NCI-H510A (cell line): ENCODE results near the gene RPL41.
"Not testable (repeated sequence)": the region's sequence is repeated elsewhere in the genome, so short reads cannot be mapped to it uniquely, and the experiment has no call there.

ENCODE experiments used
- DNase-seq: peaks from one replicate; lab custom pipeline; 2025; lab: John Stamatoyannopoulos, UW

Gene RPL41

DNA sequence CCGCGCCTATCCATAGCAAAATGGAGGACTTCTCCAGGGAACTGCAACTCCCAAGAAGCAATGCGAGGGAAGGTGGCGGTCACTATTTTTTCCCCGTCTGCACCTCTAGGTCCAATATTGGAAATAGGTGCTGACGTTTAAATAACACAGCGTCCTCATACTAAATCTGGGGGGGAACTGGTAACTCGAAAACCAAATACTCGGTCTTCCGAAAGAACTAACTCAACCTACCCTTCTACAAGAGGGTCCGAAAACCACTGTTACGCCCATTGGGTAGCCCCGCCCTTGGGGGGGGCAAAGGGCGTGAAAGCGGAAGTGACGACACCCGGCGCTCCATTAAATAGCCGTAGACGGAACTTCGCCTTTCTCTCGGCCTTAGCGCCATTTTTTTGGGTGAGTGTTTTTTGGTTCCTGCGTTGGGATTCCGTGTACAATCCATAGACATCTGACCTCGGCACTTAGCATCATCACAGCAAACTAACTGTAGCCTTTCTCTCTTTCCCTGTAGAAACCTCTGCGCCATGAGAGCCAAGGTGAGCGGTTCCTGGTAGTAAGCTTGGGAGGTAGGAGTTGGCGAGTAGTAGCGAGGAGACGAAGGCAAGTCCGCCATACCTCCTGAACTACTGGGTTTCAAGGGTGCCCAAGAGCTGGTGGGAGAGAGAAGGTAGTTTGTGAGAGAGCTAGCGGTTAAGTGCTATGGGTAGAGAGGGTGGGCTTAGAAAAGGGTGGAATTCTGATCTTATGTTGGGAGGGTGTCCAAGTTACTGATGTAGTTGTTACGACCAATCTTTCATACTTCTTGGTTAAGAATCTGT is at the start of gene RPL41:
Gene RPL41, plus strand, starts transcription at position 367 of the 815 bp plus-strand sequence.
- peak; percentile 80 for DNase-seq

GRCh38 chr12:56071648-56072047 is 44.8 kb upstream of the RPL41 start:
- DNase-seq = no peak

- no peak for DNase-seq
Observed at GRCh38 chr12:56074396-56074795, 42.0 kb upstream of the RPL41 start.

DNA sequence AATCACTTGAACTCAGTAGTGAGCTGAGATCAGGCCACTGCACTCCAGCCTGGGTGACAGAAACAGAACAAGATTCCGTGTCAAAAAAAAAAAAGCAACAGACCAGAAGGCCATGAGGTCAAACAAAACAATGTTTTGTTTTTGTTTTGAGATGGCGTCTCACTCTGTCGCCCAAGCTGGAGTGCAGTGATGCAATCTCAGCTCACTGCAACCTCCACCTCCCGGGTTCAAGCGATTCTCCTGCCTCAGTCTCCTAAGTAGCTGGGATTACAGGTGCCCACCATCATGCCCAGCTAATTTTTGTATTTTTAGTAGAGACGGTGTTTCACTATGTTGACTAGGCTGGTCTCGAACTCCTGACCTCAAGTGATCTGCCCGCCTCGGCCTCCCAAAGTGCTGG is 38.5 kb upstream of the RPL41 start:
- DNase-seq = not testable (repeated sequence)

- DNase-seq = no peak
Observed at GRCh38 chr12:56078427-56078826, 38.0 kb upstream of the RPL41 start.

DNA sequence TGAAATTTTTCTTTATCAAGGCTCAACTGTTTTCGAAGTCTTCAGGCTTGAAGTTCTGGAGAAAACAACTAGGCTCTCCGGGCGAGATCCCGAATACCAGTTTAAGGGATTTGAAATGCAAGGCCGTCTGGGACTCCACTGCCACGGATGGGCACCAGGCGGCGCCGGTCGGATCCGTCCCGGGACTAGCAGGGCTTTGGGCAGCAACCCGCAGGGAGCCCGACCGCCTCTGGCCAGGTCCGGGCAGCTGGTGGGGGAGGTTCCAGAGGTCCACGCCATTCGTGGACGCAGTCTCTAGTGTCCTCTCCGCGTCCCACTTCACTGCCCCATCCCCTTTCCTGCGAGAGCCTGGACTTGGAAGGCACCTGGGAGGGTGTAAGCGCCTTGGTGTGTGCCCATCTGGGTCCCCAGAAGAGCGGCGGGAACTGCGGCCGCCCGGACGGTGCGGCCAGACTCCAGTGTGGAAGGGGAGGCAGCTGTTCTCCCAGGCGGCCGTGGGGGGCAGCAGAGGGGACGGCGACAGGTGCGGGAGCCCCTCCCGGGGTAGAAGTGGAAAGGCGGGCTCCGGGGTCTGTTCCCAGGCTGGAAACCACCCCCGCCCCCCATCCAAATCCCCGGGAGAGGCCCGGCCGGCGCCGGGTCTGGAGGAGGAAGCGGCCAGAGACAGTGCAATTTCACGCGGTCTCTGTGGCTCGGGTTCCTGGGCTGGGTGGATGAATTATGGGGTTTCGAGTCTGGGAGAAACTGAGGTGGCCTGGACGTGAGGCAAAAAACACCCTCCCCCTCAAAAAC is 37.3 kb upstream of the RPL41 start:
- peak; percentile 73 for DNase-seq

GRCh38 chr12:56079723-56080555 is 36.5 kb upstream of the RPL41 start, which contains the start of gene ERBB3:
Gene ERBB3 (plus strand): TSS chr12:56080165. CDS start chr12:56080301, 136 bp downstream.
- peak; percentile 78 for DNase-seq

- peak; percentile 13 for DNase-seq
Observed at GRCh38 chr12:56080556-56081138, 35.8 kb upstream of the RPL41 start.

GRCh38 chr12:56081393-56082347 is 34.8 kb upstream of the RPL41 start:
- DNase-seq = no peak

DNA sequence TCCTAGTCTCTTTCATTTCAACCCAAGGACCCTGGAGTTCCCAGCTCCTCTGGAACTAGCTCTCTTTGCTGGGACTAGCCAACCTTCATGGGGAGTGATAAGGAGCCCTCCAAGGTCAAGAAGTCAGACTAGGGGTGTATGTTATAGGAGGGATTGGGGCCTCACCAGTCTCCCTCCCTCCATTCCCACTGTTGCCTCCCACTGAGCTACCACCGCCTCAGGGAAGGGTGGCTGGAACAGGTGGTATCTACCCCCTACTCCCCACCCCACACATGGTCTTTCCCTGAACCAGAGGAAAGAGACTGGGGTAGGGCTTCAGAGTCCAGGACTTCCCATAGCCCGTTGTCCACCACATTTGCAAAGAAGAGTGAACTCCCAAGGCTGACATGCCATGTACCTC is 34.1 kb upstream of the RPL41 start:
- DNase-seq = no peak

- DNase-seq = no peak
Observed at GRCh38 chr12:56082967-56083366, 33.5 kb upstream of the RPL41 start.

DNA sequence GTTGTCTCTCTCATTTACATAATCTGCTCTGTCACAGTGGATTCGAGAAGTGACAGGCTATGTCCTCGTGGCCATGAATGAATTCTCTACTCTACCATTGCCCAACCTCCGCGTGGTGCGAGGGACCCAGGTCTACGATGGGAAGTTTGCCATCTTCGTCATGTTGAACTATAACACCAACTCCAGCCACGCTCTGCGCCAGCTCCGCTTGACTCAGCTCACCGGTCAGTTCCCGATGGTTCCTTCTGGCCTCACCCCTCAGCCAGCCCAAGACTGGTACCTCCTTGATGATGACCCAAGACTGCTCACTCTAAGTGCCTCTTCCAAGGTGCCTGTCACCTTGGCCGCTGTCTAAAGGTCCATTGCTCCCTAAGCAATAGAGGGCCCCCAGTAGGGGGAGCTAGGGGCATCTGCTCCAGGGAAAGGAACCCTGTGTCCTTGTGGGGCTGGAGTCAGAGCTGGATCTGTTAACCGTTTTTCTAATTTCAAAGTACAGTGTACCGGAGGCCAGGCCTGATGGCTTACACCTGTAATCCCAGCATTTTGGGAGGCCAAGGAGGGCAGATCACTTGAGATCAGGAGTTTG is 31.4 kb upstream of the RPL41 start:
- no peak for DNase-seq

DNA sequence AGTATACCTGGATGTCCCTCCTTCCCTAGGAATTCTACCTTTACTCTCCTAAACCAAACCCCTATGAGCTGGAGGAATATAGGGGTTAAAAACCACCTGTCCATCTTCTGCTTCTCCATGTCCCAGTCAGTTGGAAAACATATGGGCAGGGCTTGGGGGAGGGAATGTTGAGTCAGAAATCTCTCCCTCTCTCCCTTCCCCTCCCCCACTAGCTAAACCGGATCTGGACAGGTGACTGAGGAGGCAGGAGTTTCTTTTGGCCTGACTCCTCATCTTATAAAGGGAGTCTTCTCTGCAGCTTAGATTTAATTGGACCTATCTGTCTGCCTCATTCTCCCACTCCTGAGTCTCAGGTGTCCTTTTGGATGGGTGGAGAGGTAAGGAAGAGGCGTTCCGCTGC is 30.3 kb upstream of the RPL41 start:
- peak; percentile 40 for DNase-seq

- no peak for DNase-seq
Observed at GRCh38 chr12:56086608-56087007, 29.8 kb upstream of the RPL41 start.

DNA sequence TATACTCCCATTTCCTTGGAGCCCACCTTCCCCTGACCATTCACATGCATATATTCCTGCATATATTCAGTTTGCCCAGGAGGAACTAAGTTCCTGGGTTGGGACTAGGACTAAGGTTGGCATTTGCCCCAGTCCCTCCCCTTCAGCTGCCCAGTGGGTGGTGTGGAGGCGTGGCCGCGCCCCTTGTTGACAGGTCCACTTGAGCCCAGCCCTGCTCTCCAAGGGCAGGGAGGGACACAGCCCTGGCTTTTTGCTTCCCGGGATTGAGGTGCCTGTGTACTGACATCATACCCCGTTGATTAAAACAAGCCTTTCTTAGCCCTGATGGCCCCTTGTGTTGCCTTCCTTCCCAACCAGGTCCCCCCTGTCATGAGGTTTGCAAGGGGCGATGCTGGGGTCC is 29.2 kb upstream of the RPL41 start:
- DNase-seq = peak; percentile 48

- no peak for DNase-seq
Observed at GRCh38 chr12:56097738-56098137, 18.7 kb upstream of the RPL41 start.

DNA sequence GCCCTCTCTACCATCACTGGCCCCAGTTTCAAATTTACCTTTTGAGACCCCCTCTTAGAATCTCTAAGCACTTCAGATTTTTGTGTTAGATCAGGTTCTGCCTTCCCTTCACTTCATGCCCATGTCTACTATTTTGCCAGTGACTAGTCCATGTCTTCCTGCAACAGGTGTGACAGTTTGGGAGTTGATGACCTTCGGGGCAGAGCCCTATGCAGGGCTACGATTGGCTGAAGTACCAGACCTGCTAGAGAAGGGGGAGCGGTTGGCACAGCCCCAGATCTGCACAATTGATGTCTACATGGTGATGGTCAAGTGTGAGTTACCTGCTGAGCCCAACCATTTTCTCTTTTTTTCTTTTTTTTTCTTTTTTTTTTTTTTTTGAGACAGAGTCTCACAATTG is 17.8 kb upstream of the RPL41 start:
- no peak for DNase-seq

DNA sequence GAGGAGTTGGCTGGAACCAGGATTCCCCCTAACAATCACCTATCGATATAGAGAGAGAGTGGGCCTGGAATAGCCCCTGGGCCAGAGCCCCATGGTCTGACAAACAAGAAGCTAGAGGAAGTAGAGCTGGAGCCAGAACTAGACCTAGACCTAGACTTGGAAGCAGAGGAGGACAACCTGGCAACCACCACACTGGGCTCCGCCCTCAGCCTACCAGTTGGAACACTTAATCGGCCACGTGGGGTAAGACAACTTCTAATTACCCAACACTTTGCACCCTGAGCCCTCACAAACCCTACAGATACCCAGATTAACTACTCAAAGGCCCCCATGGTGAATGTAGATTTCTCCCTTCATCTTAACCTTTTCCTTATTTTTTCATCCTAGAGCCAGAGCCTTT is 16.6 kb upstream of the RPL41 start:
- DNase-seq = no peak

DNA sequence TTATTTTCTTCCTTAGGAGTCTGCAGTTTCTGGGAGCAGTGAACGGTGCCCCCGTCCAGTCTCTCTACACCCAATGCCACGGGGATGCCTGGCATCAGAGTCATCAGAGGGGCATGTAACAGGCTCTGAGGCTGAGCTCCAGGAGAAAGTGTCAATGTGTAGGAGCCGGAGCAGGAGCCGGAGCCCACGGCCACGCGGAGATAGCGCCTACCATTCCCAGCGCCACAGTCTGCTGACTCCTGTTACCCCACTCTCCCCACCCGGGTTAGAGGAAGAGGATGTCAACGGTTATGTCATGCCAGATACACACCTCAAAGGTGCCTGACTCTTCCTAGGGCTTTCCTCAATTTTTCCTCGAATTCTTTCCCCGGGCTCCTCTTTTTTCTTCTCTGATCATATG is 15.4 kb upstream of the RPL41 start:
- no peak for DNase-seq

GRCh38 chr12:56102683-56103065 is 13.8 kb upstream of the RPL41 start:
- DNase-seq = no peak
